Mesodermal cell (in vitro differentiated cells): Measurements from ENCODE around the gene FBXW7.

Experiments used
- H3K27ac ChIP-seq: 2 replicates; pipeline ENCODE4 v1.7.0; 2013; ENCODE audit warnings: mild to moderate bottlenecking, low read depth, low read length, moderate library complexity; ENCODE audit not compliant: severe bottlenecking
- H3K36me3 ChIP-seq: 2 replicates; pipeline ENCODE4 v1.7.1; 2013; ENCODE audit warnings: mild to moderate bottlenecking, low read length, moderate library complexity; ENCODE audit not compliant: control insufficient read depth, insufficient read depth
- H3K4me1 ChIP-seq: one replicate; pipeline ENCODE4 v1.7.1; 2013; ENCODE audit warnings: mild to moderate bottlenecking, low read length; ENCODE audit not compliant: insufficient read depth, control insufficient read depth, poor library complexity, severe bottlenecking
- H3K4me3 ChIP-seq: 2 replicates; pipeline ENCODE4 v1.7.0; 2013; ENCODE audit warnings: low read length, control low read depth, mild to moderate bottlenecking; ENCODE audit not compliant: insufficient read depth, poor library complexity, severe bottlenecking; ENCODE audit errors: extremely low read depth
- H3K9me3 ChIP-seq: 2 replicates; pipeline ENCODE4 v1.7.1; 2013; ENCODE audit warnings: mild to moderate bottlenecking, low read length, moderate library complexity; ENCODE audit not compliant: control insufficient read depth
- WGBS, 2 experiments: methylation state at CpG; one replicate each; pipeline ENCODE4 v1.1.5; 2013; ENCODE audit warnings: missing lambda C conversion rate in 2 of 2; ENCODE audit not compliant: insufficient coverage in 2 of 2; 5-methylcytosine and 5-hydroxymethylcytosine counted together

FBXW7 gene

DNA sequence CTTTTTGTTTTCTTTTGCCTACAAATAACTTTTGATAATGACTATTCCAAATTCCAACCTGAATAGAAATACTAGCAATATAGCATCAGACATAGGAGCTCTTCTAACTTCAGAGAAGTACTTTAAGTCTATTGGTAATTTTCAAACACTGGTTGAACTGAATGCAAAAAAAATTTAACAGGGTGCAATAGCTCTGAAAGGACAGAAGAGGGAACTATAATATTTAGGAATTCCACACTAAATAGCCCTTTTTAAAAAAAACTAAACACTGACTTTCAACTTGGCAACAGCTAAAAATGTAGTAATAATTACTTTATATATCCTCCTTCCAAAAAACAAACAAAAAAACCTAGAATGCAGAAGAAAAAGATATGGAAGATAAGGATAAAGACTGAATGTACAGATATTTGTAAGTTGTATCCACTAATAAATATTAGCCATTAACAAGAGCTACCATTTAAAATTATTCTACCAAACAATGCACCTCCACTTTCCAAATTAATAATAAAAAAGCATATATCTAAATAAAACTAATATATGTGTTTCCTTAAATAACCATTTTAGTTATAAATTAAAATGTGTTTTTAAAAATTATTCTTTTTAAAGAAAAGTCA is 81.4 kb downstream of the FBXW7 start:
- H3K4me3 ChIP-seq = no peak overlapping the region
- H3K27ac ChIP-seq = no peak overlapping the region

DNA sequence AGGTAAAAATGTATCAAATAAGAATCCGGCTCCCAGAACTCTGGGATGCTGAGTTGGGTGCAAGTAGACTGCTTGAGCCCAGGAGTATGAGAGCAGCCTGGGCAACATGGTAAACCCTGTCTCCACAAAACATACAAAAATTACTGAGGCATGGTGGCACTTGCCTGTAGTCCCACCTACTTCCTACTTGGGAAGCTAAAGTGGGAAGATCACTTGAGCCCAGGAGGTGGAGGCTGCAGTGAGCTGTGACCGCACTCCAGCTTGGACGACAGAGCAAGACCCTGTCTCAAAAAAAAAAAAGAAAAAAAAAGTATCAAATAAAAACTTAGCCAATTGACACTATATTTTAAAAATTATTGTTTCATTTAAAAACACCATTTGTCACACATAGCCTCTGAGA is 84.4 kb downstream of the FBXW7 start:
- WGBS, 2 experiments = no CpG with 5 or more reads among the region's 3 CpGs
- no peak overlapping the region for H3K27ac ChIP-seq
- H3K4me3 ChIP-seq = no peak overlapping the region
- H3K36me3 ChIP-seq = no peaks in the 10 kb centered on the region
- no peaks in the 10 kb centered on the region for H3K9me3 ChIP-seq
- H3K4me1 ChIP-seq = no peaks in the 10 kb centered on the region

More for the DNA sequence above, 81.4 kb downstream of the FBXW7 start:
- H3K36me3 ChIP-seq = no peaks in the 10 kb centered on the region
- H3K4me1 ChIP-seq = no peaks in the 10 kb centered on the region
- H3K9me3 ChIP-seq = no peaks in the 10 kb centered on the region

DNA sequence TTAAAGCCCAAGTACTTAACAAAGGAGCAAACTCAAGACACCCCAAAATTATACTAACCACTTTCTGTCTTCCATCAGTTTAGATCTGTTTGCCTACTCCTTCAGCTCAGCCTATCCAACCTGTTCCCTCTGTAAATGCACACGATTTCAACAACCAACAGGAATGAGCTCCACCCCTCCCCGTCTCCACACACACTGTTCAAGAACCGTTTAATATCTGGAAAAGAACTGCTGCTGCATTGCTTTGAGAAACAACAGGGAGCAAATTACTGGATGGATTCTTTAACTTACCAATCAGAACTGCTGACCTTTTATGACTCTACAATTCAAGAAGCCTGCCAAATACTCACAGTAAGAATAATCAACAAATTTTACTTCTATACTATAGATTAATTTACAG is 87.0 kb downstream of the FBXW7 start:
- H3K9me3 ChIP-seq = no peaks in the 10 kb centered on the region
- no peaks in the 10 kb centered on the region for H3K36me3 ChIP-seq
- no peak overlapping the region for H3K27ac ChIP-seq
- 71 to 100% methylated on average over 2 to 3 of the region's 3 CpGs for WGBS, 2 experiments
- H3K4me1 ChIP-seq = no peaks in the 10 kb centered on the region
- no peak overlapping the region for H3K4me3 ChIP-seq

DNA sequence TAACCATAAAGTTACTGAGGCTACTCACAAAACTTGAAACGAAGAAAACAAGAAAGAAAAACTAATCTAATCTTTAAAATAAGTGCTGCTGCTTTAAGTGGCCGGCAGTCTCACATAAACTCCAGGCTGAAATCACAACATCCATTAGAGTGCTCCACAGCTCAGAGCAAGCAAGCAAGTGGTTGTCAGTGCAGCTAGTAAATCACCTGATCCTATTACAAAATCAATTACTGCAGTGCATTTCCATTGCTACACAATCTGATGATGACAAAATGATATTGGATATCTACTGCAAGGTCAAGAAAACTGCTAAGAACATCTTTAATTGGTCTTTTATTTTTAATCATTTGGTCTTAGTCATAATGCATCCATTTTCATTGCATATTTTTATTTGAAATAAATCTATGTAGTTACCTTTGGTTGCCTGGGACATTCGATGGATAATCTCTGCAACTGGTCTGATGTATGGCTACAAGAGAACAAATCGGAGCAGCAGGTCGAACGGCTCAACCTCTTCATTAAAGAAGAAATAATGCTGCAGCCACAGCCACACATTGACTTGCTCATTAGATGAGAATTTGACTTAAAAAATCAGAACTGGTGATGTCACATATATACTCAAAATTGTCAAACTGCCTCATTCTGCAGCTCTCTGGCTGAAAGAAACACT is 87.7 kb downstream of the FBXW7 start:
- no peak overlapping the region for H3K4me3 ChIP-seq
- no peak overlapping the region for H3K27ac ChIP-seq
- H3K36me3 ChIP-seq = no peaks in the 10 kb centered on the region
- 86 to 100% methylated on average over 1 of the region's 6 CpGs for WGBS, 2 experiments
- no peaks in the 10 kb centered on the region for H3K4me1 ChIP-seq
- H3K9me3 ChIP-seq = no peaks in the 10 kb centered on the region

DNA sequence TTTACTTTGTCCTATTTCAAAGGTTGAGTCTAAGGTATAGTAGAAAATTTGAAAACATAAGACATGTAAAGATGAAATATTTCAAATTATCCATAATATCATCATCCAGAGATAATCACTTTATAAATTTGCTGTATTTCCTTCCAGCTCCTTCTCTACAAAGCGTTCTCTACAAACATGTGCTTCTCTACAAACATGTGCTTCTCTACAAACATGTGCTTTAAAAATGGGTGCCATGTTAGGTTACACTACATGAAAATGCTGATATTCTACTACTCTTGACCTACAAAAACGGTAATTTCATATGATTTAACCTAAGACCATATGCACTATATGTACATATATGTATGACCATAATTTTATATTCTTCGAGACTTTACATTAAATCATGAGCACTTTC is 92.0 kb downstream of the FBXW7 start:
- H3K27ac ChIP-seq = no peak overlapping the region
- H3K4me3 ChIP-seq = no peak overlapping the region
- H3K36me3 ChIP-seq = no peaks in the 10 kb centered on the region
- WGBS, 2 experiments = 83% methylated on average over 1 of the region's 3 CpGs; no CpG with 5 or more reads in 1 of the 2 experiments
- H3K4me1 ChIP-seq = no peaks in the 10 kb centered on the region
- no peaks in the 10 kb centered on the region for H3K9me3 ChIP-seq

DNA sequence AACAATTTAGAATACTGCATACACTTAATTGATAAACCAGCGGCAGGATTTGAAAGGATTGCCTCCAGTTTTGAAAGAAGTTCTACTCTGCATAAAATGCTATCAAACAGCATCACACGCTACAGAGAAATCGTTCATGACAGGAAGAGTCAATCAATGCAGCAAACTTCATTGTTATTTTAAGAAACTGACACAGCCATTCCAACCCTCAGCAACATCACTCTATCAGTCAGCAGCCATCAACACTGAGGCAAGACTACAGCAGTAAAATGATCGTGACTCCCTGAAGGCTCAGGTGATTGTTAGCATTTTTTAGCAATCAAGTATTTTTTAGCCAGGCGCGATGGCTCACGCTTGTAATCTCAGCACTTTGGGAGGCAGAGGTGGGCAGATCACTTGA is 98.3 kb downstream of the FBXW7 start:
- WGBS, 2 experiments = 88 to 96% methylated on average over 3 to 7 of the region's 7 CpGs
- H3K27ac ChIP-seq = no peak overlapping the region
- no peaks in the 10 kb centered on the region for H3K36me3 ChIP-seq
- no peak overlapping the region for H3K4me3 ChIP-seq
- H3K9me3 ChIP-seq = peaks cover 5% of the 10 kb centered on the region
- H3K4me1 ChIP-seq = no peaks in the 10 kb centered on the region

DNA sequence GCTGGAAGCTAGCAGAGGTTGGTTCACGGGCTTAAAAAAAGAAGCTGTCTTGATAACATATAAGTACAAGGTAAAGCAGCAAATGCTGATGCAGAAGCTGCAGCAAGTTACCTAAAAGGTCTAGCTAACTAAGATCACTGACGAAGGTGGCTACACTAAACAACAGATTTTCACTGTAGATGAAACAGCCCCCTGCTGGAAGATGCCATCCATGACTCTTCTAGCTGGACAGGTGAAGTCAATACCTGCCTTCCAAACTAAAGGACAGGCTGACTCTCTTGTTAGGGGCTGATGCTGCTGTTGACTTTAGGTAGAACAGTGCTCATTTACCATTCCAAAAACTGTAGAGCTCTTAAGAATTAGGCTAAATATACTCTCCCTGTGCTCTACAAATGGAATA is 99.5 kb downstream of the FBXW7 start:
- Histone ChIP-seq H3K9me3 (peaks cover 5% of the 10 kb centered on the region), H3K27ac (no peak overlapping the region), H3K36me3 (no peaks in the 10 kb centered on the region), H3K4me1 (no peaks in the 10 kb centered on the region), H3K4me3 (no peak overlapping the region)
- 100% methylated on average over 1 to 2 of the region's 2 CpGs for WGBS, 2 experiments

DNA sequence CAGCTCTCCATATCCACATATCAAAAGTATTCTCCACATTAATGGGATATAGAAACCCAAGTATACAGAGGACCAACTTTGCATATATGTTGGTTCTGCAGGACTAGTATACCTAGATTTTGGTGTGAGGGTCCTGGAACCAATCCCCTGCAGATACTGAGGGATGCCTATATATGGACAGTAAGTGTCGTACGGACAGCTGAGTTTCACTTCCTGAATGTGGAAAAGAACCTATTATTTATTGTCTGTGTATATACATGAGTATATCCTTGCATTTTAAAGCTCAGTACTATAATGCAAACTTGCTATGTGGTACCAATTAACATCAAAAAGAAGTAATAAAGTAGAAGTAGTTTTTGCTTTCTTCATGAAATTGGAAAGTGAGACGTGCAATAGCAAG is 101.9 kb downstream of the FBXW7 start:
- peaks cover 5% of the 10 kb centered on the region for H3K9me3 ChIP-seq
- no peak overlapping the region for H3K27ac ChIP-seq
- no peaks in the 10 kb centered on the region for H3K36me3 ChIP-seq
- no peak overlapping the region for H3K4me3 ChIP-seq
- WGBS, 2 experiments = no CpG with 5 or more reads among the region's 3 CpGs
- H3K4me1 ChIP-seq = no peaks in the 10 kb centered on the region

DNA sequence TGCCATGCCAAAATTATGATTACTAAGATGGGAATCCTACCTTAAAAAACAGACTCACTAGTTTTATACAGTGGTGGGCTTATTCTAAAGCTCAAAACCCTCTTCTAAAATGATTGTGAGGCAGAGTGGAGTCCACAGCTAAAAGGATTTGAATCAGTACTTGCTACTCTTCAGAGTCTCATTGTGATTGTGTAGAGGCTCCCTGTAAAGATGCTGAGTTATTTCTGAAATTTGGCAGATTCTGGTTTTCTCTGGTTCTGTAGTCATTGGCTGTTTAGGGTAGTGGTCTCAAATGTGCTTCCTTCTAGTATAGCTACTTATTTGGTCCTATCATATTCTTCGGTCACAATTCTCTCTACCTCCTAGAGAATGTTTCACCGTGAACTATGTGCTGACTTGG is 104.1 kb downstream of the FBXW7 start:
- 100% methylated on average over 1 of the region's 2 CpGs; no CpG with 5 or more reads in 1 of the 2 experiments for WGBS, 2 experiments
- Histone ChIP-seq H3K4me1 (no peaks in the 10 kb centered on the region), H3K4me3 (no peak overlapping the region), H3K9me3 (no peaks in the 10 kb centered on the region), H3K27ac (no peak overlapping the region), H3K36me3 (no peaks in the 10 kb centered on the region)

DNA sequence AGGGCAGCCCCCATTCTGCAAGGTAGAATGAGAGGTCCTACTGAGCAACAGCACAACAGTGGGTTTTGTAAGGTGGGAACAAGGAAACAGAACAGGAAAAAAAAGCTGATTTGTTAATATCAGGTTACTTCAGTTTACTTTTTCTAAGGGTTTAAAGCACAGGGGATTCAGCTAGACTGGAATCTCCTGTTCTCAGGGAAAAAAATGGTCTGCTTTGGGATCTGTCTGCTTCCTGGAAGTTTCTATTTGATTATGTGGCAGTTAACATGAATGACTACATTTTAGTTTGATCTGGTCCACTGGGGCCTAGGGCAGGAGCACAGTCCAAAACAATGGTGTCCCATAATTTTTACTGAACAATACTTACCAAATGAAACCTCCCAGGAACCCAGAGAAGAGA is 104.6 kb downstream of the FBXW7 start:
- Histone ChIP-seq H3K4me1 (no peaks in the 10 kb centered on the region), H3K9me3 (no peaks in the 10 kb centered on the region), H3K36me3 (no peaks in the 10 kb centered on the region), H3K4me3 (no peak overlapping the region), H3K27ac (no peak overlapping the region)

DNA sequence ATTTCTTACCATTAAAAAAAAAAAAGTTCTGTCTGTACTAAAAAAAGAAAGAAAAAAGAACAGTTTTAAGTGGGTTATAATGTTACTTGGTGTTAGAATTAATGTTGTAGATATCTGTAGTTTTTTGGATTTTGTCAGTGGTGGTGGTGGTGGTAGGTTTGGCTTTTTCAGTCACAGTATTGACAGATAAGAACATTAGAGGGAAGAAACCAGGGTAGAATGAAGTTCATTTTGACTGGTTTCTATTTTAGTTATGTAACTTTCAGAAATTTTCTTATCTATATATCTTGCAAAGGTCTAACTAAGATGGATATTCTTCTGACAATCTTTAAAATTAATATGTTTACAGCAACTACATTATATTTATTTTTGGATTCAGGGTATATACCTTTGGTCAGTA is 105.4 kb downstream of the FBXW7 start:
- Histone ChIP-seq H3K4me1 (no peaks in the 10 kb centered on the region), H3K4me3 (no peak overlapping the region), H3K9me3 (no peaks in the 10 kb centered on the region), H3K36me3 (no peaks in the 10 kb centered on the region), H3K27ac (no peak overlapping the region)
